ENCODE measurements around the gene IGFLR1.
"Not testable (repeated sequence)": the region's sequence is repeated elsewhere in the genome, so short reads cannot be mapped to it uniquely, and the experiment has no call there.

Gene IGFLR1

DNA sequence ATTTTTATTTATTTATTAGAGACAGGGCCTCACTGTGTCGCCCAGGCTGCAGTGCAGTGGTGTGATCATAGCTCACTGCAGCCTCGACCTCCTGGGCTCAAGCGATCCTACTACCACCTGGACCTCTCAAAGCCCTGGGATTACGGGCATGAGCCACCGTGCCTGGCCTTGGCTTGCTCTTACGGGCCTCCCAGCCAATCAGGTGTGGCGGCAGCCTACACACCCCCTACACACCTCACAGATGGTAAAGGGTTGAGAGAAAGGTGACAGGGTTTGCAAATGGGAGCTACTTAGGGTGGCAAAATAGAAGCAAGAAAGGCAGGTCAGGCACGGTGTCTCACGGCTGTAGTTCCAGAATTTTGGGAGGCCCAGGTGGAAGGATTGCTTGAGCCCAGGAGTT is 38.9 kb downstream of the IGFLR1 start:
- DNase-seq, result no peak

DNA sequence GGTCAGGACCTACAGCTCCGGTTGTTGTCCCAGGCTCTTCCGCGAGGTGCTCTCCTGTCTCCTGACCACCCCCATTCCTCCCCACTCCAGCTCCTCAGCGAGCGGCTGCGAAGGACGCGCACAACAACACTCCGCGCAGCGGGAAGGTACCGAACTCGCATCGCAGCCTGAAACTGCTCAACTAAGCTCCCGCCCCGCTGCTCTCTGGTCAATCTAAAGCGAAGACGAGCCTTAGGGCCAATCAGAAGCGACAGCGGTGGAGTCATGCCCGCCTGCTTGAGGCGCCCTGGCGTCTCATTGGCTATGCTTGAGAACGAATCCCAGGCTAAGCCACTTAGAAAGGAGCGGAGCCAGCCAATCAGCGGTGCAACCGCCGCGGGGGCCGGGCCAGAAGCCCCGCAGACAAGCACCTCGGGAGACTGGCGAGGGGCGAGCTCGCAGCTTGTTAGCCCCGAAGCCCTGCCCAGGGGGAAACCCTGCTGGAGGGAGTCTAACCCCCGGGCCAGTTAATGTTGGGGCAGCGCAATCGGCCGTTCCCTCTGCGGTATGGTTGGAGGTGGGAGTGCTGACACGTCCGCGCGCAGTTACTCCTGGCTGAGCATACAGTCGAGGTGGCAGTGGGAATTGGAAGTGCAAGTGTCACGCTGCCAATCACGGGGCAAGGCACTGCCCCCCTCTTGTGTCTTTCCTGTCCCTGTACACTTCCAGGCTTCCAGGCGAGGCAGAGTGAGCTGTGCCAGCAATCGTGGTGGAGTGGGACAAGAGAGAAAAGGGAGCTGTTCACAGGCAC is 39.8 kb downstream of the IGFLR1 start:
- peak; percentile 97 to 100 for DNase-seq

- no peak for DNase-seq
These were observed 45.4 kb downstream of the IGFLR1 start for GRCh38 chr19:35696835-35697234.

GRCh38 chr19:35695895-35696422 is 46.3 kb downstream of the IGFLR1 start:
- no peak for DNase-seq

DNA sequence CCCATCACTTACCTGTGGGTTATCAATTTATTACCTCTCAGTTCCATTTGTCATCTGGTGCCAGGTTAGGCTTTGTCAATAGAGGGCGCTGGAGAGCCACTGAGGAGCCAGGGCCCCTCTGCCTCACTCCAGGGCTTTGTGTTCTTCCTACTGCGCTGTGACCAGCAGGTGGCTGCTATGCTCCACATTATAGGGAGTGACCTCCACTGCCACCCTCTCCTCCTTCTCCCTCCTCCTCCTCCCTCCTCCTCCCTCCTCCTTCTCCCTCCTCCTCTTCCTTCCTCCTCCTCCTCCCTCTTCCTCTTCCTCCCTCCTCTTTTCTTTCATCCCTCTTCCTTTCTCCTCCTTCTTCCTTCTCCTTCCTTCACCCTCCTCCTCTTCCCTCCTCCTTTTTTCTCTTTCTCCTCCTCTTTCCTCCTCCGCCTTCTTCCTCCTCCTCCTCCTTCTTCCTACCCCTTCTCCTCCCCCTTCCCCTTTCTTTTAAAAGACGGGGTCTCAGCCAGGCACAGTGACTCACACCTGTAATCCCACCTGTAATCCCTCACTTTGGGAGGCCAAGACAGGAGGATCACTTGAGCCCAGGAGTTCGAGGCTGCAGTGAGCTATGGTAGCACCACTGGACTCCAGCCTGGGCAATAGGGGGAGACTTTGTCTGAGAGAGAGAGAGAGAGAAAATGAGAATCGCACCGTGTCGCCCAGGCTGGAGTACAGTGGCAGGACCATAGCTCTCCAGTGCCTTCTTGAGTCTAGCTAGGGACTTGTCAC is 48.2 kb downstream of the IGFLR1 start:
- peak; percentile 87 to 94 for DNase-seq

DNA sequence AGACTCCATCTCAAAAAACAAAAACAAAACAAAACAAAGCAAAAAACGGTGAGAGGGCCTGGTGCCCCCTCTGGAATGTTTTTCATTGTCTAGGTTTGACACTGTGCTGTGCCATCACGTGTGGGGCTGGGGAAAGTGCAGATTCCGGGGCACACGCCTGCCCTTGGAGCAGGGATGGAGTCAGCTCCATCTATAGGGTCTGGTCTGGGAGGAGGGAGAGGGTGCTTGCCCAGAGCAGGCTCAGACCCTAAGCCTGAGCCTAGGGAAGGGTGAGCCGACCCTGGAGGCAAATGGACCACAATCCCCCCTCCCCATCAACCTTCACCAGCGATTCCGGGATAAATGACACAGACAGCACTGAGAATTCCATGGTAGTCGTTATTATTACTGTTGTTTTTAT is 48.8 kb downstream of the IGFLR1 start:
- no peak for DNase-seq

GRCh38 chr19:35692010-35692409 is 50.2 kb downstream of the IGFLR1 start:
- no peak for DNase-seq

- not testable (repeated sequence) for DNase-seq
These were observed 51.1 kb downstream of the IGFLR1 start for GRCh38 chr19:35691106-35691505.

GRCh38 chr19:35689836-35690235 is 52.4 kb downstream of the IGFLR1 start:
- no peak for DNase-seq
